GM19397 (cell line): ENCODE measurements around the gene EXOSC9.

Source experiments
- ATAC-seq: cut with Tn5 transposase; IDR thresholded peaks from one replicate; pipeline ENCODE4 v1.9.1; 2021; ENCODE audit warnings: mild to moderate bottlenecking, moderate library complexity; ENCODE audit not compliant: unreplicated experiment

Gene EXOSC9

GRCh38 chr4:121822796-121823504 lies 21.8 kb downstream of the EXOSC9 start:
- peak; percentile 33 for ATAC-seq

DNA sequence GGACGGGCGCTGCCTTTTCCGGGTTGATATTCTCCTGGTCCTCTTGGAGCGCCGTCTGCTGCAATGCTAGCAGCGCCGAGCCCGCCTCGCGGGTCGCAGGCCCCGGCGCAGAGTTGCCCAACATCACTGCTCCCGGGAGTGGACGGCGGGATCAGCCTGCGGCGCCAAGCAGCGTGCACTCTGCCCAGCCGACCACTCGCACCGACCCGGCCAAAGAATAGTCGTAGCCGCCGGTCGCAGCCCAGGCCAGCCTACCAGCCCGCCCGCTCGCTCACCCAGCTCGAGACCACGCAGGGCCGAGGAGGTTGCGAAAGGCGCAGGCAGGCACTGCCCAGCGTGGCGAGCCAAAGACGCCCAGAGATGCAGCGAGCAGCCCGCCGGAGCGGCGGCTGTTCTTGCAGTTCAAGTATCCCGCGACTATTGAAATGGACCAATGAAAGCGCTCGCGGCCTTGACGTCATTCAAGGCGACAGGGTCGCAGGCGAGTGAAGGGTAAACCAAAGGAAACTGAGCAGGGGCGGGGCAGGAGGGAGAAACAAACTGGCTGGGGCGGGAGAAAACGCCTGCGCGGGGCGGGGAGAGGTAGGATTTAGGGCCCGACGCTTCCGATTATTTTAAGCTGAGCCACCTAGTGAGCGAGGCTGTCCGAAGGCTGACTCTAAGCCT lies 22.5 kb downstream of the EXOSC9 start, which contains the start of gene CCNA2:
TSS of gene CCNA2 (minus strand) at position 379 of the 666 bp plus-strand sequence. CDS start at position 124, 255 bp downstream.
- peak; percentile 91 for ATAC-seq

DNA sequence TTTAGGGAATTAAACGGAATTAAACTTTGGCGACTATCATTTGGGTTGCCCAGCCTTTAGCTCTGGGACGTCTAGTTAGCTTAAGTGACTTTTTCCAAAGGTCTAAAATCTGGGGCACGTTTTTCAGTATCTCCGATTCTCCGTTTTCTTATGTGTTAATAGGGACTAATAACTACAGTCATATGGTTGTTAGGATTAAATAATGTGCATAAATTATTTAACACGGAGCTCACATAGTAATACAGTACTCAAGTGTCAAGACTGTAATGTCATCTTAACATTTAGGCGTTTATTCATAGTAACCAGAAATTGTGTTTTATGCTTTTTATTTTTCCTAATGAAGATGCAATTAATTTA lies 23.0 kb downstream of the EXOSC9 start:
- no peak for ATAC-seq

DNA sequence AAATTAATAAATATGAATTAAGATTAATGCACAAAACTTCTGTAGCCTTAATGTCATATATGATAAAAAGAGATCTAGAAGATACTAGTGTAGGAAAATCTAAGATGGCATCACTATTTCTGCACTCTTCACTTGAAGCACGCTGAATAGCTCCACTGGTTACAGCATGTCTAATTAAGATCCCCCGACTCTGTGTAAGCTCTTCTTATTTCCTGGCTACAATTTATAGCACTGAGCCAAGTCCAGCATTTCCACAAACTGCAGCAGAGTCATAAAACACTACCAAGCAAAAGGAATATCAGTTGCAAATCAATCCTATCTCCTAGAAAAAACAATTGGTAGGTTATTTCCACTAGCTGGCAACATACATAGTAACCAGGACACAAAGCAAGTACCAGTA lies 23.8 kb downstream of the EXOSC9 start:
- no peak for ATAC-seq

DNA sequence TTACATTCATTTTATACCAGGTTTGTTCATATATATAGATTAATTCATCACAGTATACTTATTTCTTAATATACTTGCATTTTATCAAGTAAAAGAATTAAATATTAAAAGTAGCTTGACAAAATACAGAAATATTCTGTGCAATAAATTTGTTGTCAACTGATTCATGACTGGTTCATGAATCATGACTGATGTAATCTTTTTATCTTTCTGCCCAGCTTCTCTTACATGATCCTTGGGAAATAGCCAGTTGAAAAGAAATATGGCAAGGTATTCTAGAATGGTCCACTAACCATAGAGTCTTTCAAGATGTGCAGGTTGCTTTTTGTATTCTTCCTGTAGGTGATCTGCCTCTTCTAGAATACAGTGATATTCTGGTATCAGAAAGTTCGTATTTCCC lies 26.7 kb downstream of the EXOSC9 start:
- ATAC-seq: no peak

DNA sequence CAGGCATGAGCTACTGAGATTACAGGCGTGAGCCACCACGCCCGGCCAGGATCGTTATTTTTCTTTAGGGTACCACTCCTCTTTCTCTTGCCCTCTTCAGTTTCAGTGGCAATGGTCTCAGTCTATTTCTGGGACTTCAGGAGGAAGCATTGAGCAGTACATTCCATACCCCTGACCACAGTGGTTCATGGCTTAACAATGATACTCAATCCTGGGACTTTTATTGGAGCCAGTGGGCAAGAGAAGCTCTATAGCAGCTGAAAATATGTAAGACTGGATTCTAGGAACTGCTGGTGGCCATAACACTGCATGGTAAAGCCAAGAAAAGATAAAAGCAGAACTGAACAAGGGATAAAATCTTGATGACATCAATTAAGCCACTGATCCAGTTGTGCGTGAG lies 28.4 kb downstream of the EXOSC9 start:
- ATAC-seq: no peak

DNA sequence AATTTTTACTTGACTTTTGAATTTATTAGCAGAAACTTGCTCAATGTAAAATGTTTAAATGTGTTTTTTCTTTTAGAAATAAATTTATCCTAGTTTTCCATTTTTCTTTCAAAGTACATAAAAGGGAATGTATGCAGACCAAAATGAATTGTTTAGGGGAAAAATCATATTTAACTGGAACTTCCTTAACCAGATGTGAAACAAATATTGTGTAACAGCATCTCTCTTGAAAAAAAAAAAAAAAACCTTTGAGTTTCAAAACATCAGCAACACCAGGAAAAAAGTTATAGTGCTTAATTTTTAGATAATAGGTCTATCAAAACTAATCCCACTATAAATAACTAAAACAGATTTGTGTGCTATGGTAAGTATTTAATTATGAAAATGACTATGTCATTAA lies 37.0 kb downstream of the EXOSC9 start:
- ATAC-seq: no peak

GRCh38 chr4:121842862-121843261 lies 41.7 kb downstream of the EXOSC9 start:
- ATAC-seq: no peak

DNA sequence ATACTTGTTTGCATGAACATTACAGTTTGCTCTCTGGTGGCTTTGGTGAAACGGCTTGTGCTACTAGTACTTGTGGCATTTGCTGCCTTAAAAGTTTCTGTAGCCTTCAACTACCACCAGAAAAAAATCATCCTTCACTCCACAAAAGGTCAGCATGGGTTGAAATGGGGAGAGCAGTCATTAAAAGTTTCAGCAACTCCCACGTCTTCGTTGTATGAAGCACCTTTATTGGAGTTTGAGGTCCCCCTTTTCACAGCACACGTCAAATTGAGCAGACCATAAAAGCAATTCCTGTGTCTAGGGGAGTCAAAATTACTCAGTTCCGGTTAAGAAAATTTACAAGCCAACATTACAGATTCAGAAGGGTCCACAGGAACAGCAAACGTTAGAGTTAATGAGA lies 45.5 kb downstream of the EXOSC9 start:
- no peak for ATAC-seq

DNA sequence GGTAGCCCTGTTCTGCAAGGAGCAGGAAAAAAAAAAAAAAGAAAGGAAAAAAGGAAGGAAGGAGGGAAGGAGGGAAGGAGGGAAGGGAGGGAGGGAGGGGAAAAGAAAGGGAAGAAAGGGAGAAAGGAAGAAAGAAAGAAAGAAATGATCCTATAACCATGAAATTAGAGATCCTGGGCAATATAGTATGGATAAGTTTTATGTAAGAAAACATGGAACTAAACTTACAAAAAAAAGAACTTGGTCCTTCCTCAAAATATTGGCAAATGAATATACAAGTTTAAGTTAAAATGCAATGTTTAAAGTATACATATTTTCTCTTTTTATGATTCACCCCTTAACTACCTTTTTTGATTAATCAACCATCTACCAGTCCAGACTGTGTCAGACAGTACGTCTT lies 50.2 kb downstream of the EXOSC9 start:
- no peak for ATAC-seq

GRCh38 chr4:121860121-121860520 lies 59.0 kb downstream of the EXOSC9 start:
- ATAC-seq: no peak

DNA sequence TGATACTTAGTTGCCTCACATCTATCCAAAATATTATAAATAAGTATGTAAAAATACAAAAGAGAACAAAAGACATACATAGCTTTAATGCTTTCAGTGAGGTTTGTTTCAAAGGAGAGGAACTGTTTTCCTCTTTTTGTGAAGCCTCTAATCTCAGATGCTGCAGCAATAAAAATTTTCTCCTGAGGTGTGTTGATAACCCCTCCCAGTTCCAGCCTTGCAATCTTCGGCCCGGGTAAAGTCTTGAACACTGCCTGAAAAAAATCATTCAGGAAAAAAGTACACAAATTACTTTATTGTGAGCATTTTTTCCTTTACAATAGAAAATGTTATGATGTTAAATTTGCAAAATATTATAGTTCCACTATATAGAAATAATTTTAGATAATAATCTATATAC lies 60.3 kb downstream of the EXOSC9 start:
- ATAC-seq: no peak

DNA sequence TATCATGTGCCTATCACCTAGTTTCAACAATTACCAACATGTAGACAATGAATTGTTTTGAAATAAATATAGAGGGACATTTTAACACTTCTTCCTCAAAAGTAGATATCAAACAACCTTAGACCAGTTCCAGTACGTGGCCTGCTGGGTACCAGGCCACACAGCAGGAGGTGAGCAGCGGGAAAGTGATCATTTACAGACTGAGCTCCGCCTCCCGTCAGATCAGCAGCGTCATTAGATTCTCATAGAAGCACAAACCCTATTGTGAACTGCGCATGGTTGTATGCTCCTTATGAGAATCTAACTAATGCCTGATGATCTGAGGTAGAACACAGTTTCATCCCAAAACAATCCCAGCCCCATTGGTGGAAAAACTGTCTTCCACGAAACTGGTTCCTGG lies 62.7 kb downstream of the EXOSC9 start:
- ATAC-seq: no peak
